ENCODE data around the gene DNAAF1.
"Not testable (repeated sequence)": the region's sequence is repeated elsewhere in the genome, so short reads cannot be mapped to it uniquely, and the experiment has no call there.

DNAAF1 gene

GRCh38 chr16:84214451-84215066 lies 69.5 kb downstream of the DNAAF1 start:
- DNase-seq, result no peak

DNA sequence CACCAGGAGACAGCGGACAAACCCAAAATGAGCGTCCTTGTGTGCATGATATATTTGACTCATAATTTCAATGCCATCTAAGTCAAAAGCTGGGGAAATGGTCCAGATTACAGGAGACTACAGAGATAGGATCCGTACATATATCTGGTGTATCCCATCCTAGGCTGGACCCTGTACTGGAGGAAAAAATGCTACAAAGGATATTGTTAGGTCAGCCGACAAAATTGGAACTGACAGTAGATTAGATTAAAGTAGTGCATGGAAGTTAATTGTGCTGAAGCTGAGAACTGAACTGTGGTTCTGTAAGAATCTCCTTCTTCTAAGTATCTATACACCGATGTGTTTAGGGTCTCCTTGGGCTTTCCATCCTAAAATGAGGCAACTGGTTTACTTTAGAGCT lies 70.4 kb downstream of the DNAAF1 start:
- no peak for DNase-seq

DNA sequence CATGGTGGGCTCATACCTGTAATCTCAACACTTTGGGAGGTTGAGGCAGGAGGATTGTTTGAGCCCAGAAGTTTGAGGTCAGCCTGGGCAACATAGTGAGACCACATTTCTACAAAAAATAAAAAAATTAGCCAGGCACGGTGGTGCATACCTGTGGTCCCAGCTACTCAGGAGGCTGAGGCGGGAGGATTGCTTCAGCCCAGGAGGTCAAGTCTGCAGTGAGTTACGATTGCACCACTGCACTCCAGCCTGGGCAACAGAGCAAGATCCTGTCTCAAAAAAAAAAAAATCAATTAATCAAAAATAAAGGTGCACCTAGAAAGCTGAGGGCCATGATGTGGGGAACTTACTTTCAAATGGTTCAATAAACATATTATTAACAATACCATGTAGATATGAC lies 71.0 kb downstream of the DNAAF1 start:
- not testable (repeated sequence) for DNase-seq

GRCh38 chr16:84218176-84218823 lies 73.2 kb downstream of the DNAAF1 start:
- DNase-seq, result no peak

DNA sequence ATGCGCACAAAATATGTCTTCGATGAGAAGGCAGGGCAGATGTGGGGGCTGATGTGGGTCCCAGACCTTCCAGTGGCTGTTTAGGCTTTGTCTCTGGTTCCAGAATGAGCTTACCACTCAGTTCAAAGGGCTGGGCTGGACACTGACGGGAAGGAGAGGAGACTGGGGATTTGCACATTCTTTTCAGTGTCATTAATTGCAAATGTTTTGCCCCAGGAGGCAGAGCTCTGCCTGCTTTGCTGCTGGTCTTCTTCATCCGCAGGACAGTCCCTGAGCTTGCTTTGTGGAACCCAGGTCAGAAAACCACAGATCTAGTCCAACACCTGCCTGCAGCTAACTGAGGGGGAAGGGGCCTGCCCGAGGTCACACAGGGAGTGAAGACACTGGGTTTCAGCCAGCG lies 73.8 kb downstream of the DNAAF1 start:
- DNase-seq, result no peak

- DNase-seq, result no peak
Observed at GRCh38 chr16:84220851-84221250, 75.7 kb downstream of the DNAAF1 start.

GRCh38 chr16:84223456-84223855 lies 78.3 kb downstream of the DNAAF1 start:
- no peak for DNase-seq

- no peak for DNase-seq
Observed at GRCh38 chr16:84224554-84224953, 79.4 kb downstream of the DNAAF1 start.

DNA sequence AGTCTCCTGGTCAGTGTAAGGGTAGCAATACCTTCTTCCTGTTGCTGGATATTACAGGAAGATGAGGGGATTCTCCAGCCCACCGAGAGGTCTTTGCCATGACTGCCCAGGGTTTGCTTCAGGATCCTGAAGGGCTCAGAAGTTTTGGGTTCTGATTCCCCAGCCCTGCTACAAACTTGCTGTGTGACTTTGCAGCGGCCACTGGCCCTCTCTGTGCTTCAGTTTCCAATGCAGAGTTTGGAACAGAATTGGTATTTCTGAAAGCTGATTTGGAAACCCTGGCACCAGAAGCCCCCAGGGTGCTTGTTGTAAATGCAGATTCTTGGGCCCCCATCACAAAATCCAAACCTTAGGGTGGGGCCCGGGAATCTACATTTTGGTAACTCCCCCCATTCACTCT lies 80.0 kb downstream of the DNAAF1 start:
- no peak for DNase-seq

DNA sequence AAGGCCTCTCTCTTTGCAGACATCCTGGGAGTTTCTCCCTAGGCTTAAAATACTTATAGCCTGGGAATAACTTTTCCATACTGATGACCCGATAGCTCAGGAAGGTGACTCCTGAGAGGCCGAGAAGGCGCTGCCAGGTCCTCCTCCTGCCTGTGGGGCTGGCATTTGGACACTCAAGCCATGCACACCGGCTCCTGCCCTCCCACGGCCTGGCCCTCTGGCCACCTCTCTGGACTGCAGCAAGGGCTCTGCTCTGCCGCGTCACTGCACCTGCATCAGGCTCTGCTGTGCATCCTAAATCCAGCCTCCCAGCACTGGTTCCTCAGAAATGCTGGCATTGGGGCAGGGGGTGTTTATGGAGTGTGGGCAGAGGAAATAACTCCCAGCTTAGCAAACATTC lies 80.5 kb downstream of the DNAAF1 start:
- DNase-seq, result no peak

GRCh38 chr16:84226026-84226425 lies 80.9 kb downstream of the DNAAF1 start:
- DNase-seq, result no peak

All from NCI-H1694 (cell line).